HepG2 (cell line): ENCODE data around the gene FRMD6. TPM values are rescaled to one million over a fixed set of nuclear protein-coding genes. Genes with fewer than 3 reads are reported as not detected.
A peak's percentile ranks its signal among the peaks of the same experiment; 100 is the strongest.

Experiments
- EZH2 ChIP-seq: conservative IDR thresholded peaks from 2 replicates; pipeline ENCODE4 v1.6.1; 2012; ENCODE audit warnings: mild to moderate bottlenecking, low read depth, low read length, moderate library complexity
- FOSL1 ChIP-seq: sonication (generic); formaldehyde crosslinking; IDR thresholded peaks from 2 replicates; pipeline ENCODE4 v1.9.0; 2021; ENCODE audit warnings: missing genetic modification reagents, borderline replicate concordance
- FOXA3 ChIP-seq: IDR thresholded peaks from 2 replicates; pipeline ENCODE4 v1.6.1; 2016; ENCODE audit warnings: missing genetic modification reagents, missing compliant biosample characterization
- KLF11 ChIP-seq: IDR thresholded peaks from 2 replicates; pipeline ENCODE4 v1.6.1; 2016; ENCODE audit warnings: missing compliant biosample characterization
- NFIC ChIP-seq: IDR thresholded peaks from 2 replicates; pipeline ENCODE4 v1.6.1; 2012; ENCODE audit warnings: mild to moderate bottlenecking, low read length, inconsistent platforms
- RELA ChIP-seq: sonication (generic); formaldehyde crosslinking; IDR thresholded peaks from 2 replicates; pipeline ENCODE4 v1.4.0; 2020; ENCODE audit warnings: missing genetic modification reagents
- TARDBP ChIP-seq: sonication (generic); formaldehyde crosslinking; IDR thresholded peaks from 2 replicates; pipeline ENCODE4 v1.8.0; 2022; ENCODE audit warnings: mild to moderate bottlenecking, missing genetic modification reagents
- ZFP82 ChIP-seq: sonication (generic); formaldehyde crosslinking; IDR thresholded peaks from 2 replicates; pipeline ENCODE4 v1.5.1; 2020; ENCODE audit warnings: mild to moderate bottlenecking, missing genetic modification reagents, borderline replicate concordance
- ZNF747 ChIP-seq: sonication (generic); formaldehyde crosslinking; IDR thresholded peaks from 2 replicates; pipeline ENCODE4 v1.8.1; 2023; ENCODE audit warnings: missing genetic modification reagents, mild to moderate bottlenecking, borderline replicate concordance
- ZSCAN25 ChIP-seq: sonication (generic); formaldehyde crosslinking; IDR thresholded peaks from 2 replicates; pipeline ENCODE4 v1.8.0; 2022; ENCODE audit warnings: mild to moderate bottlenecking, missing genetic modification reagents
- polyA plus RNA-seq, 8 experiments: library from polyadenylated mRNA; depleted of rRNA in 3 of 8; stranded (reverse) in 7 of 8; unstranded in 1 of 8; fragments of >200 nt; fragmentation: Illumina TruSeq in 4 of 8; extraction: Trizol in 4 of 8; gene quantifications; 2 replicates each; pipeline versions ENCODE4 v1.2.1 to v1.2.3, GENCODE V29; 2011 to 2016; ENCODE audit warnings: low read depth in 4 of 8, missing spikeins in 1 of 8, mixed read lengths in 1 of 8; ENCODE audit not compliant: insufficient read depth in 1 of 8
- total RNA-seq, 5 experiments: library from RNA; depleted of rRNA; stranded (reverse); fragments of >200 nt; fragmentation: Illumina TruSeq; extraction: Trizol; gene quantifications; 2 replicates each; pipeline ENCODE4 v1.2.3, GENCODE V29; 2016; ENCODE audit warnings: low read depth in 1 of 5
- TF ChIP-seq, protein P1 (sequence below): fragments of 450-650 bp; IDR thresholded peaks from 2 replicates; pipeline ENCODE4 v1.6.1; 2017
- TF ChIP-seq, protein P2 (sequence below): sonication (generic); formaldehyde crosslinking; IDR thresholded peaks from 2 replicates; pipeline ENCODE4 v1.4.0; 2020; ENCODE audit warnings: missing genetic modification reagents
- TF ChIP-seq, protein P3 (sequence below): sonication (generic); formaldehyde crosslinking; IDR thresholded peaks from 2 replicates; pipeline ENCODE4 v1.8.1; 2023; ENCODE audit warnings: mild to moderate bottlenecking, missing genetic modification reagents, borderline replicate concordance
- TF ChIP-seq, protein P4 (sequence below): sonication (generic); formaldehyde crosslinking; IDR thresholded peaks from 2 replicates; pipeline ENCODE4 v1.9.0; 2021; ENCODE audit warnings: missing genetic modification reagents, mild to moderate bottlenecking, borderline replicate concordance
- TF ChIP-seq, protein P5 (sequence below): sonication (generic); formaldehyde crosslinking; IDR thresholded peaks from 2 replicates; pipeline ENCODE4 v1.9.0; 2021; ENCODE audit warnings: missing genetic modification reagents, mild to moderate bottlenecking, borderline replicate concordance
- TF ChIP-seq, protein P6 (sequence below): sonication (generic); formaldehyde crosslinking; IDR thresholded peaks from 2 replicates; pipeline ENCODE4 v1.4.0; 2020; ENCODE audit warnings: mild to moderate bottlenecking, missing genetic modification reagents
- TF ChIP-seq, protein P7 (sequence below): sonication (generic); formaldehyde crosslinking; IDR thresholded peaks from 2 replicates; pipeline ENCODE4 v1.8.0; 2022; ENCODE audit warnings: mild to moderate bottlenecking, missing genetic modification reagents, moderate library complexity

Gene FRMD6
- total and polyA plus RNA-seq, 2 of the 13 experiments (the other 11 are each of a cell fraction or from before 2014, with no cell fraction given): 2.4 to 5.4 TPM

DNA sequence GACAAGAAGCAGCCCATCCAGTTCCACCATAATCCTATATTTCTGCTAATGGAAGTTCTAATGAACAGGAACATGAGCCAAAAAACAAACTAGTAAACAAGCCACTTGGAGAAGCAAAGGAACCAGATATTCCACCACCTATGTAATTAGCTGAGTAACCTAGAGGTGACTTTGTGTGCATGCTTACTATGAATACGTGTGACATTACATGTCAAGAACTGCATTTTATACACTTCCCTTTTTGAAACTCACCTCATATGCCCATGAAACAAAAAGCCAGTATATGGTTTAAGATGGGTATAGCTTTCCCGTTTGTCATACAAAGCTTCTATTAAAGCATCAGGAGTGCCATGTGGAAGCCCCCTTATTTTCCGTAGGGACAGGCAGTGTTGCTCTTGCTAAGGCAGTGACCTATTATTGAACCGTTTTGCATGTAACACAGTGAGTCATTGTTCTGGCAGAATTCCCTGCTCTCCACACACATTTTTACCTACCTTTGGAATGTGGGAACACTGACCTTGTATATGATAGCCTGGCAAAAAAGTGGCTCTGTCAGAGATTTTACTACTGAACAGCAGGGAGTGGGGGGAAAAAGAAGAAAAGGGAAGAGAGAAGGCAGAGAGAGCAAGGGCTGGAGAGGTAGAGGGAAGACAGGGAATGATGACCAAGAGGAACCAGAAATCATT, 34.8 kb upstream of the FRMD6 start (continued):
- TF ChIP-seq, protein P1, sequence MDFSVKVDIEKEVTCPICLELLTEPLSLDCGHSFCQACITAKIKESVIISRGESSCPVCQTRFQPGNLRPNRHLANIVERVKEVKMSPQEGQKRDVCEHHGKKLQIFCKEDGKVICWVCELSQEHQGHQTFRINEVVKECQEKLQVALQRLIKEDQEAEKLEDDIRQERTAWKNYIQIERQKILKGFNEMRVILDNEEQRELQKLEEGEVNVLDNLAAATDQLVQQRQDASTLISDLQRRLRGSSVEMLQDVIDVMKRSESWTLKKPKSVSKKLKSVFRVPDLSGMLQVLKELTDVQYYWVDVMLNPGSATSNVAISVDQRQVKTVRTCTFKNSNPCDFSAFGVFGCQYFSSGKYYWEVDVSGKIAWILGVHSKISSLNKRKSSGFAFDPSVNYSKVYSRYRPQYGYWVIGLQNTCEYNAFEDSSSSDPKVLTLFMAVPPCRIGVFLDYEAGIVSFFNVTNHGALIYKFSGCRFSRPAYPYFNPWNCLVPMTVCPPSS: no peak
- TF ChIP-seq, protein P2, sequence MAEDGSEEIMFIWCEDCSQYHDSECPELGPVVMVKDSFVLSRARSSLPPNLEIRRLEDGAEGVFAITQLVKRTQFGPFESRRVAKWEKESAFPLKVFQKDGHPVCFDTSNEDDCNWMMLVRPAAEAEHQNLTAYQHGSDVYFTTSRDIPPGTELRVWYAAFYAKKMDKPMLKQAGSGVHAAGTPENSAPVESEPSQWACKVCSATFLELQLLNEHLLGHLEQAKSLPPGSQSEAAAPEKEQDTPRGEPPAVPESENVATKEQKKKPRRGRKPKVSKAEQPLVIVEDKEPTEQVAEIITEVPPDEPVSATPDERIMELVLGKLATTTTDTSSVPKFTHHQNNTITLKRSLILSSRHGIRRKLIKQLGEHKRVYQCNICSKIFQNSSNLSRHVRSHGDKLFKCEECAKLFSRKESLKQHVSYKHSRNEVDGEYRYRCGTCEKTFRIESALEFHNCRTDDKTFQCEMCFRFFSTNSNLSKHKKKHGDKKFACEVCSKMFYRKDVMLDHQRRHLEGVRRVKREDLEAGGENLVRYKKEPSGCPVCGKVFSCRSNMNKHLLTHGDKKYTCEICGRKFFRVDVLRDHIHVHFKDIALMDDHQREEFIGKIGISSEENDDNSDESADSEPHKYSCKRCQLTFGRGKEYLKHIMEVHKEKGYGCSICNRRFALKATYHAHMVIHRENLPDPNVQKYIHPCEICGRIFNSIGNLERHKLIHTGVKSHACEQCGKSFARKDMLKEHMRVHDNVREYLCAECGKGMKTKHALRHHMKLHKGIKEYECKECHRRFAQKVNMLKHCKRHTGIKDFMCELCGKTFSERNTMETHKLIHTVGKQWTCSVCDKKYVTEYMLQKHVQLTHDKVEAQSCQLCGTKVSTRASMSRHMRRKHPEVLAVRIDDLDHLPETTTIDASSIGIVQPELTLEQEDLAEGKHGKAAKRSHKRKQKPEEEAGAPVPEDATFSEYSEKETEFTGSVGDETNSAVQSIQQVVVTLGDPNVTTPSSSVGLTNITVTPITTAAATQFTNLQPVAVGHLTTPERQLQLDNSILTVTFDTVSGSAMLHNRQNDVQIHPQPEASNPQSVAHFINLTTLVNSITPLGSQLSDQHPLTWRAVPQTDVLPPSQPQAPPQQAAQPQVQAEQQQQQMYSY (CRISPR knock-in tag): no peak
- no peak for TF ChIP-seq ZSCAN25
- peak; percentile 64; the same call in 1 of the 2 replicates for TF ChIP-seq FOSL1 (CRISPR knock-in tag)
- TF ChIP-seq, protein P3, sequence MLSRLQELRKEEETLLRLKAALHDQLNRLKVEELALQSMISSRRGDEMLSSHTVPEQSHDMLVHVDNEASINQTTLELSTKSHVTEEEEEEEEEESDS (CRISPR knock-in tag): no peak
- TF ChIP-seq, protein P4, sequence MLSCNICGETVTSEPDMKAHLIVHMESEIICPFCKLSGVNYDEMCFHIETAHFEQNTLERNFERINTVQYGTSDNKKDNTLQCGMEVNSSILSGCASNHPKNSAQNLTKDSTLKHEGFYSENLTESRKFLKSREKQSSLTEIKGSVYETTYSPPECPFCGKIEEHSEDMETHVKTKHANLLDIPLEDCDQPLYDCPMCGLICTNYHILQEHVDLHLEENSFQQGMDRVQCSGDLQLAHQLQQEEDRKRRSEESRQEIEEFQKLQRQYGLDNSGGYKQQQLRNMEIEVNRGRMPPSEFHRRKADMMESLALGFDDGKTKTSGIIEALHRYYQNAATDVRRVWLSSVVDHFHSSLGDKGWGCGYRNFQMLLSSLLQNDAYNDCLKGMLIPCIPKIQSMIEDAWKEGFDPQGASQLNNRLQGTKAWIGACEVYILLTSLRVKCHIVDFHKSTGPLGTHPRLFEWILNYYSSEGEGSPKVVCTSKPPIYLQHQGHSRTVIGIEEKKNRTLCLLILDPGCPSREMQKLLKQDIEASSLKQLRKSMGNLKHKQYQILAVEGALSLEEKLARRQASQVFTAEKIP (CRISPR knock-in tag): no peak
- TF ChIP-seq FOXA3: peak; percentile 53; the same call in 1 of the 2 replicates
- TF ChIP-seq, protein P5, sequence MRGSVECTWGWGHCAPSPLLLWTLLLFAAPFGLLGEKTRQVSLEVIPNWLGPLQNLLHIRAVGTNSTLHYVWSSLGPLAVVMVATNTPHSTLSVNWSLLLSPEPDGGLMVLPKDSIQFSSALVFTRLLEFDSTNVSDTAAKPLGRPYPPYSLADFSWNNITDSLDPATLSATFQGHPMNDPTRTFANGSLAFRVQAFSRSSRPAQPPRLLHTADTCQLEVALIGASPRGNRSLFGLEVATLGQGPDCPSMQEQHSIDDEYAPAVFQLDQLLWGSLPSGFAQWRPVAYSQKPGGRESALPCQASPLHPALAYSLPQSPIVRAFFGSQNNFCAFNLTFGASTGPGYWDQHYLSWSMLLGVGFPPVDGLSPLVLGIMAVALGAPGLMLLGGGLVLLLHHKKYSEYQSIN (CRISPR knock-in tag): no peak
- TF ChIP-seq EZH2: no peak
- TF ChIP-seq KLF11 (CRISPR knock-in tag): no peak
- TF ChIP-seq NFIC: no peak
- no peak for TF ChIP-seq ZNF747
- TF ChIP-seq TARDBP: no peak
- no peak for TF ChIP-seq RELA (CRISPR knock-in tag)
- TF ChIP-seq ZFP82 (CRISPR knock-in tag): no peak
- TF ChIP-seq, protein P6, sequence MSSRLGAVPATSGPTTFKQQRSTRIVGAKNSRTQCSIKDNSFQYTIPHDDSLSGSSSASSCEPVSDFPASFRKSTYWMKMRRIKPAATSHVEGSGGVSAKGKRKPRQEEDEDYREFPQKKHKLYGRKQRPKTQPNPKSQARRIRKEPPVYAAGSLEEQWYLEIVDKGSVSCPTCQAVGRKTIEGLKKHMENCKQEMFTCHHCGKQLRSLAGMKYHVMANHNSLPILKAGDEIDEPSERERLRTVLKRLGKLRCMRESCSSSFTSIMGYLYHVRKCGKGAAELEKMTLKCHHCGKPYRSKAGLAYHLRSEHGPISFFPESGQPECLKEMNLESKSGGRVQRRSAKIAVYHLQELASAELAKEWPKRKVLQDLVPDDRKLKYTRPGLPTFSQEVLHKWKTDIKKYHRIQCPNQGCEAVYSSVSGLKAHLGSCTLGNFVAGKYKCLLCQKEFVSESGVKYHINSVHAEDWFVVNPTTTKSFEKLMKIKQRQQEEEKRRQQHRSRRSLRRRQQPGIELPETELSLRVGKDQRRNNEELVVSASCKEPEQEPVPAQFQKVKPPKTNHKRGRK: no peak
- TF ChIP-seq, protein P7, sequence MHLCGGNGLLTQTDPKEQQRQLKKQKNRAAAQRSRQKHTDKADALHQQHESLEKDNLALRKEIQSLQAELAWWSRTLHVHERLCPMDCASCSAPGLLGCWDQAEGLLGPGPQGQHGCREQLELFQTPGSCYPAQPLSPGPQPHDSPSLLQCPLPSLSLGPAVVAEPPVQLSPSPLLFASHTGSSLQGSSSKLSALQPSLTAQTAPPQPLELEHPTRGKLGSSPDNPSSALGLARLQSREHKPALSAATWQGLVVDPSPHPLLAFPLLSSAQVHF: no peak
